Vagina (tissue), 2 donors: ENCODE measurements around the gene HSD11B1.

Experiments used
- POLR2A ChIP-seq, 2 donors: fragments of 450-650 bp; IDR thresholded peaks; one replicate each; pipeline ENCODE4 v1.6.1; 2017; ENCODE audit warnings: antibody characterized with exemption in 2 of 2, mild to moderate bottlenecking in 2 of 2, moderate library complexity in 2 of 2
- POLR2AphosphoS5 ChIP-seq, 2 donors: sonication (generic); formaldehyde crosslinking; IDR thresholded peaks; one replicate each; pipeline ENCODE4 v1.9.0; 2017; ENCODE audit warnings: antibody characterized with exemption in 2 of 2, mild to moderate bottlenecking in 2 of 2, low read depth in 1 of 2; ENCODE audit not compliant: insufficient read depth in 1 of 2
- TF ChIP-seq, protein P1 (sequence below), 3 experiments: fragments of 450-650 bp in 2 of 3; fragments of 200-600 bp in 1 of 3; sonication (generic) in 1 of 3; IDR thresholded peaks; one replicate each; pipeline ENCODE4 v1.5.1; 2017 to 2019; ENCODE audit warnings: antibody characterized with exemption in 3 of 3, mild to moderate bottlenecking in 2 of 3, moderate library complexity in 2 of 3

DNA sequence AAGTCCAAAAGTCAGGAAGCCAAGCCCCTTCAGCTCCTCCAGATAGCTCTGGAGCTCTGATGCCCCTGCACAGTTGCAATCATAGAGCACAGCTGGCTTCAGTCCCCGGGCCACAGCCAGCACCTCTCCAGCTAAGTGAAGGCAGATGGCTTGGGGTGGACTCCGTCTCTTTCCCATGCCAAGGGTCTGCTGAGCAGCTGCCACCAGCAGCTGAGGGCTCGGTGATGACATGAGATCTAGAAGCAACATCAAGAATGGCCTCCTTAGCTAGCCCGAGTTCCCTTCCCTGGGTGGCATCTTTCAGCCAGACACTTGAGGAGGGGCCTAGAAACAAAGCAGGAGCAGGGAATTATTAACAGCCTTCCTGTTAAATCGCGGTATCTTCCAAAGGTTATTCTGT is 78.7 kb downstream of the HSD11B1 start:
- no peak for TF ChIP-seq POLR2A (IDR thresholded peaks at IDR 0.05)
- TF ChIP-seq, protein P1, sequence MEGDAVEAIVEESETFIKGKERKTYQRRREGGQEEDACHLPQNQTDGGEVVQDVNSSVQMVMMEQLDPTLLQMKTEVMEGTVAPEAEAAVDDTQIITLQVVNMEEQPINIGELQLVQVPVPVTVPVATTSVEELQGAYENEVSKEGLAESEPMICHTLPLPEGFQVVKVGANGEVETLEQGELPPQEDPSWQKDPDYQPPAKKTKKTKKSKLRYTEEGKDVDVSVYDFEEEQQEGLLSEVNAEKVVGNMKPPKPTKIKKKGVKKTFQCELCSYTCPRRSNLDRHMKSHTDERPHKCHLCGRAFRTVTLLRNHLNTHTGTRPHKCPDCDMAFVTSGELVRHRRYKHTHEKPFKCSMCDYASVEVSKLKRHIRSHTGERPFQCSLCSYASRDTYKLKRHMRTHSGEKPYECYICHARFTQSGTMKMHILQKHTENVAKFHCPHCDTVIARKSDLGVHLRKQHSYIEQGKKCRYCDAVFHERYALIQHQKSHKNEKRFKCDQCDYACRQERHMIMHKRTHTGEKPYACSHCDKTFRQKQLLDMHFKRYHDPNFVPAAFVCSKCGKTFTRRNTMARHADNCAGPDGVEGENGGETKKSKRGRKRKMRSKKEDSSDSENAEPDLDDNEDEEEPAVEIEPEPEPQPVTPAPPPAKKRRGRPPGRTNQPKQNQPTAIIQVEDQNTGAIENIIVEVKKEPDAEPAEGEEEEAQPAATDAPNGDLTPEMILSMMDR (IDR thresholded peaks at IDR 0.05), result no peak
- TF ChIP-seq POLR2AphosphoS5 (IDR thresholded peaks at IDR 0.05; ENCODE audit: insufficient read depth in 1 of 2, low read depth in 1 of 2), result no peak
